Measurements from ENCODE around the gene NCAM2. TPM values are rescaled to one million over a fixed set of nuclear protein-coding genes. Genes with fewer than 3 reads are reported as not detected.
"Not testable (repeated sequence)": the region's sequence is repeated elsewhere in the genome, so short reads cannot be mapped to it uniquely, and the experiment has no call there.

Gene NCAM2
- total RNA-seq, 2 experiments from 2014 or later: not detected

DNA sequence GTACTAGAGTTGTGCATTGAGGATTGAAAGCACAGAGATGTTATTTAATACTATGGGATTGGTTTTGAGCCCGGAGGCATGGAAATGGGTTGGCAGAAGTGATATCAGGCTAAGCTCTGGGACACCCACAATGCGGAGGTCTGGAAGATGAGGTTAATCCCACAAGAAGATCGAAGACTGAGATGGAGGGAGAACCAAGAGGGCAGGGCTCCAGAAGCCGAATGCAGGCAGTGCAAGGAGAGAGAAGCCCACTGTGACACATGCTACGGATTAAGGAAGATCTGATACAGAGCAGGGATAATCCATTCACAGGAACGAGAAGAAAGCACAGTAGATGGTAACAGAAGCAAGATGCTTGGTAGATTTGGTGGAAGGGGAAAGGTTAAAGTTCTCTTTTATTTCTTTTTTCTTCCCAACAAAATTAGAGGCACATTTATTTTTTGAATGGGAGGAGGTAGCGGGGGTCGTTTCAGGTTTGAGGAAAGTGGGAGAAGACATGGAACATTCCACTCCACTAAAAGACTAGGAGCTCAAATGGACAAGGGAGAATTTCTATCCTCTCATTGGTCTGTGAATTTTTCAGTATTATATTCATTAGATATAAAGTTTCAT is 113.2 kb downstream of the NCAM2 start:
- no peaks in the 10 kb centered on the region for H3K4me1 Mint-ChIP-seq
- H3K36me3 Mint-ChIP-seq: no peaks in the 10 kb centered on the region
- H3K9me3 Mint-ChIP-seq: no peaks in the 10 kb centered on the region
- H3K27me3 Mint-ChIP-seq: no peaks in the 10 kb centered on the region
- no peak for DNase-seq
- H3K27ac Mint-ChIP-seq: no peak overlapping the region
- no peak overlapping the region for H3K4me3 Mint-ChIP-seq

DNA sequence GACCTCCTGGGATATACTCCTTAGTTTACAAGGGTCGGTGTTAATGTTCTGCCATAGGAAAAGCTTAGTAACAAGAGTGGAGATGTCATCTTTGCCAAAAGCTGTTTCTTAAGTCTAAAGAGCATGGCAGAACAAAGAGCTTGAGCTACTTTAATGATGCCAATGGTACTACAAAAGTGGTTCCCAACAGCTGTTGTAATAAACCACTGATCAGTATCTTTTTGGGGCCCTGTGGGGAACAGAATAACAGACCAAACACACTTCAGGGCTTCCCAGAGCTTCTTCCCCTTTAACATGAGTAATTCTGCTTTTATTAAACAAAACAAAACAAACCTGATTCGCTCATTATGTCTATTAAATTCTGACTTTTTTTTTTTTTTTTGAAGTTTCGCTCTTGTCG is 116.3 kb downstream of the NCAM2 start:
- no peak for DNase-seq
- H3K4me3 Mint-ChIP-seq: no peak overlapping the region
- H3K9me3 Mint-ChIP-seq: no peaks in the 10 kb centered on the region
- no peaks in the 10 kb centered on the region for H3K27me3 Mint-ChIP-seq
- no peak overlapping the region for H3K27ac Mint-ChIP-seq
- H3K4me1 Mint-ChIP-seq: no peaks in the 10 kb centered on the region
- no peaks in the 10 kb centered on the region for H3K36me3 Mint-ChIP-seq

DNA sequence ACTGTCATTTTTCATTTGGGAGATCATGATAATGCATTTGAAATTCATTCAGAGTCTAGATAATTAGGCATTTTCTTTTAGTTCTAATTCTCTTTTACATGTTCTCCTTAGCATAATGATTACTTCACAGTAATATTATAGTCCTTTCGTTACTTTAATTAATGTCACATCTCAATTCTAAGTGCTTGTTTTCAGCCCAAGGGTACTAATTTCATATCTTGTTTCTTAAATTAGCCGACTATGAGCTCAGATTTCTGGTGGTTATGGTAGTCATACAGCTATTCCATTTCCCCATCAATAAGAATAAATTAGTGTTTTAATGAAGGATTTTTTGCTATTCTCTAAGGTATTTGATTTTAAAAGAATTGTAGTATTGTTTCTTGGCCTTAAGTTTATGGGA is 120.9 kb downstream of the NCAM2 start:
- no peak for DNase-seq
- H3K27me3 Mint-ChIP-seq: no peaks in the 10 kb centered on the region
- H3K36me3 Mint-ChIP-seq: no peaks in the 10 kb centered on the region
- no peak overlapping the region for H3K27ac Mint-ChIP-seq
- H3K4me3 Mint-ChIP-seq: no peak overlapping the region
- H3K4me1 Mint-ChIP-seq: no peaks in the 10 kb centered on the region
- no peaks in the 10 kb centered on the region for H3K9me3 Mint-ChIP-seq

DNA sequence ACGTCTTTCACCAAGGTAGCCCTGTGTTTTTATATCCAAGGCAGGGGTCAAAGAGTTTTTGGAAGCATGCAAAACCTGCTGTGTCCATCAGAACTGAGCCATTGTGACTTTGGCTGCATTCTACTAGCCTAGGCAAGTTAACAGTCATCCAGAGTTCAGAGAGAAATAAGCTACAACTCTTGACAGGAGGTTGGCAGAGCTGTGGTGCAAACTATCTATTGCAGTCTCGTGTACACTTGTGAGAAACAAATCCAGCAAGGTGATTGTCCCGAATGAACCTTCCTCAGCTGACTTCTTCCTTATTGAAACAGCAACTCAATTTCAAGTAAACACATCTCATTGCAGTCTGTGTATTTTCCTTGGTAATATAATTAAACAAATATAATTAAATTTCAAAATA is 124.5 kb downstream of the NCAM2 start:
- no peak overlapping the region for H3K4me3 Mint-ChIP-seq
- no peak overlapping the region for H3K27ac Mint-ChIP-seq
- no peaks in the 10 kb centered on the region for H3K27me3 Mint-ChIP-seq
- H3K9me3 Mint-ChIP-seq: no peaks in the 10 kb centered on the region
- H3K36me3 Mint-ChIP-seq: no peaks in the 10 kb centered on the region
- DNase-seq: no peak
- no peaks in the 10 kb centered on the region for H3K4me1 Mint-ChIP-seq

DNA sequence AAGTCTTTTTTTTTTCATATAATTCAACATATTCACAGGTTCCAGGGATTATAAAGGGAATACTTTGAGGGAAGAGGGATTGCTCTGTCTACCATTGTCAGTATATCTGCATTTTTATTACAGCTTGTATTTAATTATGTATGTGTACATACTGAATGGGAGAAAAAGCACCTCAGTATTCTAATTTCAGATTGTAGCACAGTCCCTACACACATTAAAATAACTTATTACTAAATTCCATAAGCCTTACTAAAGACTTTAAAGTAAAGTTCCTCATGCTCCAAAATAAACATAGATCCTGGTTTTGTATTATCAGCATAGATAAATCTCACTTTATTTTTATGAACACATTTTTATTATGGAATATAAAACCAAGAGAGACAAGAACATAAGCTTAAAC is 134.2 kb downstream of the NCAM2 start:
- no peaks in the 10 kb centered on the region for H3K9me3 Mint-ChIP-seq
- H3K27me3 Mint-ChIP-seq: no peaks in the 10 kb centered on the region
- no peak overlapping the region for H3K27ac Mint-ChIP-seq
- no peaks in the 10 kb centered on the region for H3K36me3 Mint-ChIP-seq
- no peaks in the 10 kb centered on the region for H3K4me1 Mint-ChIP-seq
- no peak overlapping the region for H3K4me3 Mint-ChIP-seq
- no peak for DNase-seq

DNA sequence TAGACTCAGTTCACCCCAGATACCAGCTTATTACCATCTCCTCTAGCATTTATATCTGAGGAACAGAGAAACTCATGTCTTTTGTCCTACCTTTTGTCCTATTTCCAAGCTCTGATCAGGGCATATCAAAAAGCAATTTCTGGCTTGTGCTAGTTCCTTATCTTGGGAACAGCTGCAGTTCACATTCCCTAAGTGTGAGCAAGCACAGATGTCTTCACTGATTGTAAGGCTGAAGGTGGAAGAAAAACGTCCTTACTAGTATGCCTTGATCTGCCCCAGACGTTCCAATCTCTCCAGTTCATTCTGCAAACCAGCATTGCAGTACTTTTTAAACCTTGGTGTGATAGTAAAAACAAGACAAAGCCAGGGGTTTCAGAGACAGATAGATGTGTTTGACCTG is 139.8 kb downstream of the NCAM2 start:
- no peaks in the 10 kb centered on the region for H3K4me1 Mint-ChIP-seq
- no peaks in the 10 kb centered on the region for H3K9me3 Mint-ChIP-seq
- H3K4me3 Mint-ChIP-seq: no peak overlapping the region
- DNase-seq: no peak
- no peaks in the 10 kb centered on the region for H3K36me3 Mint-ChIP-seq
- H3K27ac Mint-ChIP-seq: no peak overlapping the region
- H3K27me3 Mint-ChIP-seq: no peaks in the 10 kb centered on the region

DNA sequence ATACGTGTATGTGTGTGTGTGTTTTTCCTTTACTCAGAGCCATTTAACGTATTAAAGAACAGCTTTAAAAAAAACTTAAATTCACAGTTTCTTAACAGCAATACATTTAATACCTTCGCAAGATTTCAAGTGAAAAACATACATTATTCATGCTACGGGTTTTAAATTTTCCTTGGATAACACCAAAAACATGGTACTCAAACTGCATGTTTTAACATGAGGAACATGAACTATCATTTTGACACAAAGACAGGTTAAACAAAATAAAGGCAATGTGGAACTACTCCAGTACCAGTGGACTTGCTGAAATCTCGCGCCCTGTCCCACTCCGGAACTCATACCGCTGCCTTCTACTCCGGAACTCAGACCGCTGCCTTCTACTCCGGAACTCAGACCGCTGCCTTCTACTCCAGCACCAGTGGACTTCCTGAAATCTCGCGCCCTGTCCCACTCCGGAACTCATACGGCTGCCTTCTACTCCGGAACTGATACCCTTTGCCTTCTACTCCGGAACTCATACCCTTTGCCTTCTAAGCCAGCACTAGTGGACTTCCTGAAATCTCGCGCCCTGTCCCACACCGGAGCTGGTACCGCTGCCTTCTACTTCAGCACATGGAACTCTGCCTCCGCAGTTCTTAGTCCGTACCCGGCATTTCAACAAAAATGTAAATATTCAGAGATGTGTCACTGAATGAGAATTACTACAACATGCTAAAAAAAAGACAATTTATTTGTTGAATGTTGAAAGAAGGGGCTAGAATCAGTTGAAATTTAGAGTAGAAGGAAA is 148.6 kb downstream of the NCAM2 start:
- DNase-seq: no peak
- Mint-ChIP-seq H3K9me3 (no peaks in the 10 kb centered on the region), H3K27me3 (no peaks in the 10 kb centered on the region), H3K36me3 (no peaks in the 10 kb centered on the region), H3K4me3 (no peak overlapping the region), H3K4me1 (no peaks in the 10 kb centered on the region), H3K27ac (no peak overlapping the region)

DNA sequence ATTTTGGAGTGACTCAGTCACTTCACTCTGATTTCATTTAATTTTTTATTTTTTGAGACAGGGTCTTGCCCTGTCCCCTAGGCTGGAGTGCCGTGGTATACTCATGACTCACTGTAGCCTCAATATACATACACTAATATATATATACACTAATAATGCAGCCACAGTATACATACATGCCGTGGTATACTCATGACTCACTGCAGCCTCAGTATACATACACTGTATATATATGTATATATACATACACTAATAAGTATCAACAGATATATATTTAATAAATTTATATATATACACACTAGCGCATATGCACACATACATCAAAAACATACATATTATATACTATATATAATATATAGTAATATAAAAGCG is 149.2 kb downstream of the NCAM2 start:
- no peaks in the 10 kb centered on the region for H3K9me3 Mint-ChIP-seq
- H3K4me3 Mint-ChIP-seq: no peak overlapping the region
- no peak for DNase-seq
- no peaks in the 10 kb centered on the region for H3K27me3 Mint-ChIP-seq
- H3K4me1 Mint-ChIP-seq: no peaks in the 10 kb centered on the region
- H3K27ac Mint-ChIP-seq: no peak overlapping the region
- H3K36me3 Mint-ChIP-seq: no peaks in the 10 kb centered on the region

DNA sequence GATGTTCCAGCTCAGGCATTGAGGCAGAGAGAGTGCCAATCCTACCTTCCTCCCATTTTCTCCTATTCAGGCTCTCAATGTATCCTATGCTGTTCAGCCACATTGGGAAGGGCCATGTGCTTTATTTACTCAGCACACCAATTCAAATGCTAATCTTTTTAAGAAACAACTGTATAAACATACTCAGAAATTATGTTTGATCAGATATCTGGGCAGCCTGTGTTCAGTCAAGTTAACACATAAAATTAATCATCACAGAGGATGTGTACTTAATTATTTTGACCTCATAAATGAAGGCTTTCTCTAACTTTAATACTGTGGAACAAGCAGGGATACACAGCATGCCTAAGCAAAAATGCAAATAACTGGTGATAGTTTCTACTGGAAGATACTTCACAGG is 149.8 kb downstream of the NCAM2 start:
- Mint-ChIP-seq H3K9me3 (no peaks in the 10 kb centered on the region), H3K27ac (no peak overlapping the region), H3K27me3 (no peaks in the 10 kb centered on the region), H3K36me3 (no peaks in the 10 kb centered on the region), H3K4me3 (no peak overlapping the region), H3K4me1 (no peaks in the 10 kb centered on the region)
- DNase-seq: no peak

DNA sequence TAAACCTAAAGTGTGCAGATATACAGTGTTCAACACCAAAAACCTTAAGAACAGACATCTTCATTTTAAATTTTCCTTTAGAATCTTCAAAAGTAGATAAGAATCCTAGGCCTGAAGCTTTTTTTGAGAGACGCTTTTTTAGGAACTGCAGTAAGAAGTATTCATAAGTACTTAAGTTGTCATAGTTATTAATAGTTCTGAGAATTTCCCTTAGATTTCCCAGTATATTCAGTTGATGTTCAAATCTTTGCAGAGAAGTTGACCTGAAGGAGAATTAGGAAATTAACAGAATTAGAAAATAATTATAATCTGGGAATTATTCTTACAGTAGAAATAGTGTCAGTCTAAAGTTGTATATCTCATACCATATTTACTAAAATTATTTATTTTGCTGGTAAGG is 150.3 kb downstream of the NCAM2 start:
- no peaks in the 10 kb centered on the region for H3K36me3 Mint-ChIP-seq
- H3K4me1 Mint-ChIP-seq: no peaks in the 10 kb centered on the region
- H3K27me3 Mint-ChIP-seq: no peaks in the 10 kb centered on the region
- DNase-seq: no peak
- no peaks in the 10 kb centered on the region for H3K9me3 Mint-ChIP-seq
- H3K4me3 Mint-ChIP-seq: no peak overlapping the region
- H3K27ac Mint-ChIP-seq: no peak overlapping the region

DNA sequence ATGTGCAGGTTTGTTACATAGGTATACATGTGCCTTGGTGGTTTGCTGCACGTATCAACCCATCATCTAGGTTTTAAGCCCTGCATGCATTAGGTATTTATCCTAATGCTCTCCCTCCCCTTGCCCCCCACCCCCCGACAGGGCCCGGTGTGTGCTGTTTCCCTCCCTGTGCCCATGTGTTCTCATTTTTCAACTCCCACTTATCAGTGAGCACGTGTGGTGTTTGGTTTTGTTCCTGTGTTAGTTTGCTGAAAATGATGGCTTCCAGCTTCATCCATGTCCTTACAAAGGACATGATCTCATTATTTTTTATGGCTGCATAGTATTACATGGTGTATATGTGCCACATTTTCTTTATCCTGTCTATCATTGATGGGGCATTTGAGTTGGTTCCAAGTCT is 151.2 kb downstream of the NCAM2 start:
- H3K36me3 Mint-ChIP-seq, DNase-seq, H3K27me3 Mint-ChIP-seq, H3K4me1 Mint-ChIP-seq, H3K9me3 Mint-ChIP-seq, H3K4me3 Mint-ChIP-seq, H3K27ac Mint-ChIP-seq: not testable (repeated sequence)

DNA sequence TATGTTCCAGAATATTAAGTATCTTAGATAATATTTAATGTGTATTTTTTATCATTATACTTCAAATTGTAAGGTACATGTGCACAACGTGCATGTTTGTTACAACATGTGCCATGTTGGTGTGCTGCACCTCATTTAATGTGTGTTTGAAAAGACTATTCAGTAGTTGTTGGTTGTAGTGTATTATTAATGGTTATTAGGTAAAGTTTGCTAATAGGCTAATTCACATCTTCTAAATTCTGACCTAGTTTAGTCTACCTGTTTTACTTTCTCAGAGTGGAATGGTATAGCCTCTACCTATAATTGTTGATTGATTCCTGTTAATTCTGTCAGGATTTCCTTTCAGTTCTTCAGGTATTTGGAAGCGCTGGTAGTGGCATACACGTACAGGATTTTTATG is 153.0 kb downstream of the NCAM2 start:
- H3K27me3 Mint-ChIP-seq: no peaks in the 10 kb centered on the region
- no peaks in the 10 kb centered on the region for H3K9me3 Mint-ChIP-seq
- DNase-seq: no peak
- H3K4me3 Mint-ChIP-seq: no peak overlapping the region
- no peak overlapping the region for H3K27ac Mint-ChIP-seq
- no peaks in the 10 kb centered on the region for H3K36me3 Mint-ChIP-seq
- no peaks in the 10 kb centered on the region for H3K4me1 Mint-ChIP-seq

DNA sequence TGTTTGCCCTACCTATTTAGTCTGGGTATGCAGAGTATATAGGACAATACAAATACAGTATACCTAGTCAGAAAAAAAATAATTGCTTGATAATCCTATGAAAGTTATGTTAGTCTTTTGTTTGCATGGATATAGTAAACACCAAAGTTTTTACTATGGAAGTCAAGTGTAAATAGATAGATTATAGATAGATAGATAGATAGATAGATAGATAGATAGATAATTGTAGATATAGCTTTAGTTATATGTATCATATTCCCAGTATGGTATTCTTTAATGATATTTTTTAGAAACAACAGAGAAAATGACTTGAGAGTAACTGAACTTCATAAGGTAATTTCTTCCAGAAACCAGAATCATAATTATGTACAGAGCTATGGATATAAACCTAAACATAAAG is 158.2 kb downstream of the NCAM2 start:
- H3K4me1 Mint-ChIP-seq: no peaks in the 10 kb centered on the region
- no peaks in the 10 kb centered on the region for H3K27me3 Mint-ChIP-seq
- no peak for DNase-seq
- H3K9me3 Mint-ChIP-seq: no peaks in the 10 kb centered on the region
- H3K27ac Mint-ChIP-seq: no peak overlapping the region
- H3K36me3 Mint-ChIP-seq: no peaks in the 10 kb centered on the region
- no peak overlapping the region for H3K4me3 Mint-ChIP-seq

DNA sequence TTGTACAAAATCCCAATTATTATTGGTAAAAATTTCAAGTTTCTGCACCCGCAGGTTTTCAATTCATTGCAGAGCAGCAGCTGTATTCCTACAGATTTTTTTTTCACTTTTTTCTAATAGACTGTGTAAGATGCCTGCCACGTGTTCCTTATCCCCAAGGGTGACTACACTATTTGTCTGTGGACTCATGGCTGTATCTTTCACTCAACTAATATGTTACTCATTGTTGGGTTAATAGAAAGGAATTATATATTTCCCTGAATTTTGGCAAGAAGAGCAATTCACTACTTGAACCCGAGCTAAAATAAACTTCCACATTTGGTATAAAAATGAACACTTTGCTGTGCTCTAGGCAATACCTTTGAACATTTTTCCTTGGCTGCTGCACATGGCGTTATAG is 158.7 kb downstream of the NCAM2 start:
- no peaks in the 10 kb centered on the region for H3K9me3 Mint-ChIP-seq
- no peaks in the 10 kb centered on the region for H3K36me3 Mint-ChIP-seq

DNA sequence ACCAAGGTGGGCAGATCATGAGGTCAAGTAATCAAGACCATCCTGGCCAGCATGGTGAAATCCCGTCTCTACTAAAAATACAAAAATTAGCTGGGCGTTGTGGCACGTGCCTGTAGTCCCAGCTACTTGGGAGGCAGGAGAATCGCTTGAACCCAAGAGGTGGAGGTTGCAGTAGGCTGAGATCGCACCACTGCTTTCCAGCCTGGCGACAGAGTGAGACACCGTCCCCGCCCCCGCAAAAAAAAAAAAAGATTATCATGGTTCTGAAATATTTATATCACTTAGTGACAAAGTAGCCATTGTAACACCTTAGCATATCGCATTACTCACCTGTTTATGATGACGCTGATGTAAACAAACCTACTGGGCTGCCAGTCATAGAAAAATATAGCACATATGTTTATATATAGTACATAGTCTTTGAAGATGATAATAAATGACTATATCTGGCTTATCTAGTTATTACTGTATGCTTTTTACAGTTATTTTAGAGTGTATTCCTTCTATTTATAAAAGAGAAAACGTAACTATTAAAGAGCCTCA is 160.2 kb downstream of the NCAM2 start:
- no peaks in the 10 kb centered on the region for H3K4me1 Mint-ChIP-seq
- no peaks in the 10 kb centered on the region for H3K9me3 Mint-ChIP-seq
- H3K36me3 Mint-ChIP-seq: no peaks in the 10 kb centered on the region

More for the DNA sequence above, 158.7 kb downstream of the NCAM2 start:
- Mint-ChIP-seq H3K27ac (no peak overlapping the region), H3K4me1 (no peaks in the 10 kb centered on the region), H3K4me3 (no peak overlapping the region), H3K27me3 (no peaks in the 10 kb centered on the region)
- DNase-seq: no peak

DNA sequence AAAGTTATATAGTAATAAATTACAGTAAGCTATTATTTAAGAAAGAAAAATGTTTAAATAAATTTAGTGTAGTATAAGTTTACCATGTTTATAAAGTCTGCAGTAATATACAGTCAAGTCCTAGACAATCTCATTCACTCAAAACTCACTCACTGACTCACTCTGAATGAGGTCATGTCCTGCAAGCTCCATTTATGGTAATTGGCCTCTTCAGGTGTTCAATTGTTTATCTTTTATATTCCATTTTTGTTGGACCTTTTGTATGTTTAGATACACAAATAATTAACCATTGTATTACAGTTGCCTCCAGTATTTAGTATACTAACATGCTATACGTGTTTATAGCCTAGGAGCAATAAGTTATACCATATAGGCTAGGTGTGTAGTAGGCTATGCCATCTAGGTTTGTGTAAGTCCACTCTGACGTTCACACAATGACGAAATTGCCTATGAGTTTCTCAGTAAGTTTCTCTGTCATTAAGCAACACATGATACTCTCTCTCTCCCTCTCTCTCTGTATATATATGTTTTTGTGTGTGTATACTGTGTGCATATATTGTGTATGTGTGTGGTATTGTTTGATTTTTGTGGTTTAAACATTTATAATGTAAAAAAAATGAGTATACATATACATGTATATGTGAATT is 161.2 kb downstream of the NCAM2 start:
- no peak for DNase-seq
- no peaks in the 10 kb centered on the region for H3K4me1 Mint-ChIP-seq
- H3K4me3 Mint-ChIP-seq: no peak overlapping the region
- no peaks in the 10 kb centered on the region for H3K27me3 Mint-ChIP-seq
- H3K36me3 Mint-ChIP-seq: no peaks in the 10 kb centered on the region
- no peak overlapping the region for H3K27ac Mint-ChIP-seq
- H3K9me3 Mint-ChIP-seq: no peaks in the 10 kb centered on the region

More for the DNA sequence above, 160.2 kb downstream of the NCAM2 start:
- Mint-ChIP-seq H3K27me3 (no peaks in the 10 kb centered on the region), H3K27ac (no peak overlapping the region), H3K4me3 (no peak overlapping the region)
- no peak for DNase-seq

All from activated naive CD8-positive, alpha-beta T cell treated with anti-CD3 and anti-CD28 coated beads for 36 hours (primary cell).